Measurements from ENCODE around the gene TTC21B.
"Not testable (repeated sequence)": the region's sequence is repeated elsewhere in the genome, so short reads cannot be mapped to it uniquely, and the experiment has no call there.

Gene TTC21B

DNA sequence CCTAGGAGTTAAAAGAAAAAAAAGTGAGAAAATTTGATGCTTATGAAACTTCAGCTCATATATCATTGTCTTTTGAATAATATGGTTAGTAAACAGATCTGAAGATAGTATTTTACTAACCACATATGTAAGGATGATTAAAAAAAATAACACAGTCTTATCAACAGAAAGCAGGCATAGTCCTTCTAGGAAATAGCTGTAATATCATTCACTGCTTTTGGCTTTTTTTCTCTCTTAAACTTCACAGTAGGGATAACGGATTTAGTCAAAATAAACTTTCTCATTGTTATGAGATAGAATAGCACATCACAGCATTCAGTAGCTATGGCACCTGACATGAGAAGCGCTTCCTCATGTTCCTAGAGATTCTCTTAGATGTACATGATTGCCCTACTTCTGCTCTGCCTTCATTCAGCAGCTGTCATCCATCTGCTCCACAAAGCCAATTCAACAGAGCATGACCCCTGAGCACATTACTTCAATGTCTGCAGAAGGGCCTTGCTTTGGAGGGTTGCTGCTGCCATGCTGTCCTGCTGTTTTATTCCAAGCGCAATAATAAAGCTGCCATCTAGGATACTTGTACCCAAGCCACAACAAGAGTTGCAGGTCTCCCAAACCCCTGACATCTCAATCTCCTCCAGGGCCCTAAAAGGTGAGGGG lies 67.0 kb downstream of the TTC21B start:
- DNase-seq (ENCODE audit: low read depth): no peak

DNA sequence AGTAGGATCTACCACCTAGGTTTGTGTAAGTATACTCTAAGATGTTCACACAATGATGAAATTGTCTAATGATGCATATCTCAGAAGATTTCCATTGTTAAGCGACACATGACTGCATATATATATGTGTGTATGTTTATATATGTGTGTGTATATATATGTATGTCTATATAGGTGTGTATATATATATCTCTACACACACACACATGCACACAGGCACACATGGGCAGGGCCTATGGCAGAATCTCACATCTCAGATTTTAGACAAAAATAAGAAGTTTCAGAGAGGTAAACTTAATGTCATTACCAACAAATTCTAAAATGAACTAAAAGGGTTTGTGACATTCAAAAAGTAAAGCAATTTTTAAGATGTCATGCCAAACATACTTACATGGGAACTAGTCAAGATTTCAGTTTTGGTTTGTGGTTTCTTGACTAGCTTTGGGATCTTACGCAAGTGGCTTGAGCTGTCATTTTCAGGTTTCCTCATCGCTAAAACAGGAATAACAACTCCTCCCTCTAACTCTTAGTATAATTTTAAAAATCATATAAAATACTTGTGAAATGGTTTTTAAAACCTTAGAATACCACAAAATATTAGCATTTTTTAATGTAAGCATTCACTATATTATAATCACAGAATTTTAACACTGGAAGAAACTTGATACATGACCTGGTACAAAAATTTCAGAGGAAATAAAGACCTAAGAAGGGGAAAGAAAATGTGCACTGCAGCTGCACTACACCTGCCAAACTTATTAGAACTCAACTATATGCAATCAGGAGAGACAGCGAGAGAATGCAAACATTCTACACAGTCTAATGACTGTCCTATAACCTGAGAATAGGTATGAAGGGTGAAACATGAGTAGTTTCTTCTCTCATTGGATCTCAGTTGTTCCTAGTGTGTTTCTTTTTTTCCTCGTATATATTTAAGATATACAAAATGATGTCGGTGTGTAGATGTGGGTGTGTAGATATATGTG lies 75.7 kb downstream of the TTC21B start:
- no peak for DNase-seq (ENCODE audit: low read depth)

GRCh38 chr2:165876712-165877111 lies 76.9 kb downstream of the TTC21B start:
- no peak for DNase-seq (ENCODE audit: low read depth)

DNA sequence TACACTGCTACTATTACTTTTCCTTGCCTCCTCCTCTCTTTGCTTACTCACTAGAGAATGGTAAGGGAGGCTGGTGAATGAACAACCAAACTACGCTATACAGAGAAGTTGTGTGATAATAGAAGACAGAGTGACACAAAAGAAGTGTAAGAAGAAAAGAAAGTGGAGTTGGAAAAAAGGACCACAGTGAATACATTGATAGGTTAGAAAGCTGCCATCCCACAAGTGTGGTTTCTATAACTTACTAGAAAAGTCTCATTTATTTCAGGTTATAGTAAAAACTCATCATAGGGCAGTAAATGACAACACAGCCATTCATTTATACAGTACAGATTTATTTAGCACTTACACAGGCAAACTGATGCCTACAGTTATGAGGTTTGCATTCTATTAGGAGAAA lies 77.3 kb downstream of the TTC21B start:
- DNase-seq (ENCODE audit: low read depth): no peak

DNA sequence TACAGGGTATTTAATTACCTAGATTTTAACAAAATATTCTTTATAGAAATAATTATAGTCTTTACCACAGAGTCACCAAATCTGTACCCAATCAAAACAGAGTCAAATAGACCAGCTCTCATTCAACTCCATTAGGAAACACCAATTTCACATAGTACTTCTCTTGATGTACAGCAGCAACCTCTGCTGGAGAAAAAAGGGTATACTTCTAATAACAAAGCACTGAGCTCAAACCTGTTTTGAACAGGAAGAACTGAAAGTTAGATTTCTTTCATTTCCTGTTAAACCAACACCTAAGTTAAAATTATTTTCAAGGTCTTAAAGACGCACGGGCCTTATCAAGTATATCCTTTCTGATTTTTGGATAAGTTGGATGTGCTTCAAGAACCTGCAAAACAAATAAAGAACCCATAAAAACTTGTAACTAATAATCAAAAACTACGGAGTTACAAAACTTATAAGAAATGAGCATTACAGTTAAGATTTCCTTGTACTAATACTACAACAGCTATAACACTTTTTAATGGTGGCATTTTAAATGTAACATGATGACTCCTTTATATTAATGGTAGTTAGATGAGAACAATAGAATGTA lies 79.0 kb downstream of the TTC21B start:
- DNase-seq (ENCODE audit: low read depth): no peak

DNA sequence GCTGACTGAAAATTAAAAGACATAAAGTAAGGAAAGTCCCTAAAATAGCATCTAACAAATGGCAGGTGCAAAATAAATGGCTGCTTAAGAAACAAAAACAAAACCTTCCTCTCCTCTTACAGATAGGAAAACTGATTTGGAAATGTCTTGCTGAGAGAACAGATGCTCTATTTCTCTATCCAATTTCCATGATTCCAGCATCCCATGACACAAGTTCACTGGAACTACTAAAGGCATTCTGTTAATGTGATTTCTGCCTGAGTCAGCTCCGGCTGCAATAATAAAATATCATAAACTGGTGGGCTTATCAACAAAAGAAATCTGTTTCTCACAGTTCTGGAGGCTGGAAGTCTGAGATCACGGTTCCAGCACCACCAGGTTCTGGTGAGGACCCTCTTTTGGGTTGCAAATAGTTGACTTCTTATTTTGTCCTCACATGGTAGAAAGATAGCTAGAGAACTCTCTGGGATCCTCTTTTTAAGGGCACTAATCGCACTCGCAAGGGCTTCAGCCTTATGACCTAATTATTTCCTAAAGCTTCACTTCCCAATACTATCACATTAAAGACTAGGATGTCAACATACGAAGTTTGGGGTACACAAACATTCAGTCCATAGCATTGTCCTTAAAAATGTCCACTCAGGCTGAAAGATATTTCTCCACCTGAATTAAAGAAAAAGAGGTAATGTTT lies 81.3 kb downstream of the TTC21B start:
- DNase-seq (ENCODE audit: low read depth): no peak

DNA sequence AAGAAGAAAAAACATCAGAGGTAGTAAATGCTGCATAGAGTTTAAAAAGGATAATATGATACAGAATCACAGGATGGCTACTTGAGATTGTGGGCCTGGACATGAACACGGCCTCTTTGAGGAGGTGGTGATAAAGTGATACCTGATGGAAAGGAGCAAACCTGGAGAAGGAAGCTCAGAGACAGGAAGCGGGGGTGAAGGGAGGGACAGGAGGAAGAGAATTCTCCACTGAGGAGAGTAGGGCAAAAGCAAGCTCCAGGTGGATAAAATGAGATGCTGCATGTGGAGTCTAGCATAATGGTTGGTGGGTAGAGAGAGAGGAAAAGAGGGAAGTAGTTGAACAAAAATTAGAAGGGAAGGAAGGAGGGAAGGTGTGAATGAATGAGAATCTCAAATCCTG lies 82.6 kb downstream of the TTC21B start:
- no peak for DNase-seq (ENCODE audit: low read depth)

GRCh38 chr2:165870346-165870745 lies 83.2 kb downstream of the TTC21B start:
- no peak for DNase-seq (ENCODE audit: low read depth)

GRCh38 chr2:165868211-165868610 lies 85.4 kb downstream of the TTC21B start:
- no peak for DNase-seq (ENCODE audit: low read depth)

DNA sequence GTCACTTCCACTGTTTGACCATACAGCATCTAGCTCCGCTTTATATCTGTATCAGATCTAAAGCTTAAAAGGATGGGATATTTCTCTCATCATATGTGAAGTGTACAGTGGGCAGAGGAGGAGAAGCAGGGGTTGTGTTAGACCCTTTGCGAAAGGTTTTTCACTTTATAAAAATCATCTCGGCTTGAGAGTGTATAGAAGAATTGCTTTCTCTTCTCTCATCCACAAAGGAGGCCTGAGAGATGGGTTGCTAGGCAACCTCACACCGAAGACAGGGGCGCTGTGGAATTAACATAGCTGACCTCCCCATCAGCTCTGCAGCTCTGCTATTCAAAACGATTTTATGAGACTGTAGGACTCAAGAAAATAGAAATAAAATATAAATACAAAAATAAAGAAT lies 89.3 kb downstream of the TTC21B start:
- no peak for DNase-seq (ENCODE audit: low read depth)

- DNase-seq (ENCODE audit: low read depth): no peak
These were observed 89.7 kb downstream of the TTC21B start for GRCh38 chr2:165863810-165864261.

GRCh38 chr2:165861083-165861482 lies 92.5 kb downstream of the TTC21B start:
- not testable (repeated sequence) for DNase-seq (ENCODE audit: low read depth)

DNA sequence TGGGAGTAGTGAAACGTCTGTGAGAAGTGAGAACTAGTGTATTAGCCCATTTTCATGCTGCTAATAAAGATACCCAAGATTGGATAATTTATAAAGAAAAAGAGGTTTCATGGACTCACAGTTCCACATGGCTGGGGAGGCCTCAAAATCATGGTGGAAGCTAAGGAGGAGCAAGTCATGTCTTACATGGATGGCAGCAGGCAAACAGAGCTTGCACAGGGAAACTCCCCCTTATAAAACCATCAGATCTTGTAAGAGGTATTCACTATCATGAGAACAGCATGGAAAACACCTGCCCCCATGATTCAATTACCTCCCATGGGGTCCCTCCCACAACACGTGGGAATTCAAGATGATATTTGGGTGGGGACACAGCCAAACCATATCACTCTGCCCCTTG lies 93.9 kb downstream of the TTC21B start:
- not testable (repeated sequence) for DNase-seq (ENCODE audit: low read depth)

DNA sequence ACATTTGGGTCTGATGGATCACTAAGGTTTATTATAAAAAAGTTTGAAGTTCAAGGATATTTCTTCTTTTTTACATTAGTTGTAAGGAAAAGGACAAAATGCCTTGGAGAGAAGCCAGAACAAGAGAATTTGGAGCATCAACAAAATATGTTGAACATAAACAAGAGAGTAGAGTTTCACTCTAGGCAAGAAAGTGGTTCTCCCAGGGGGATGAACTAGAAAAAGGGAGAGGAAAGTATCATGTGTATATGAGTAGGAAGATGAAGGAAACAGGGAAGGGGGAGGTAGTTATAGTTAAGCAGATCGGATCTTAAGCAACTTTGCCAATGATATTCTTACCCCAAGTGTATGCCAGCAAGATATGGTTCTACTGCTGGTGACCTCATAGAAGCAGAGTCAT lies 95.7 kb downstream of the TTC21B start:
- DNase-seq (ENCODE audit: low read depth): no peak

GRCh38 chr2:165852394-165852793 lies 101.2 kb downstream of the TTC21B start:
- no peak for DNase-seq (ENCODE audit: low read depth)

DNA sequence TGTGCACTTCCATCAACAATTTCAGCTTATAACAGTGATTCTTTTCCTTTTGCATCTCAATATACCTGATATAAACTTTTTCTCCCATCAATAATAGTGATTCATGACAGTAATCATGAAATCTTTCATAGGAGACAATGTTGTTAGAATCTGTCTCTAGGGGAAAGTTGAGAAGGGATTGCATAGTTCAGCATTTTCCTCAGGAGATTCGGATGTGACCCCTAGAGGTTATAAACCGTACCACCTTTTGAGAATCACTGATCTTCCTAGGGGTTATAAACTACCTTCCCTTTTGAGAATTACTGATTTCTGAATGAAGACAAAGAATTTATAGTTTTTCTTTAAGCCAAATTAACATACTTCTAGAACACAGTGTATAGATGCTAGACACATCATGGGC lies 106.6 kb downstream of the TTC21B start:
- DNase-seq (ENCODE audit: low read depth): no peak

DNA sequence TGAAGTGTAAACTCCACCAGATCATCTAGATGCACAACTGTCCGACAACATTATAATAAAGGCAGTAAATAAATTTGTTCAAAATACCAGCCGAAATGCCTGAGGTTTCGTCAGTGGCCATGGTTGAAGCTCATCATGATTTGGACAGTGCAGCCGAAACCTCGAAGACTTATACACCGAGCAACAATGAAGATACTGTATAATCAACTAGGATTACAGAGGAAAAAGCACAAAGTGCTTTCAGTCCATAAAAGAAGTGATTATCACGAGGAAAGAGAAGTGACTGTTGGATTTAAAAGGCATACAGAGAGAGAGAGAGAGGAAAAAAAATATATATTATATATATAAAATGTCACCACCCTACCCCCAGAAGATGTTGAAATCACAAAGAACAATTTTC lies 107.5 kb downstream of the TTC21B start:
- no peak for DNase-seq (ENCODE audit: low read depth)

DNA sequence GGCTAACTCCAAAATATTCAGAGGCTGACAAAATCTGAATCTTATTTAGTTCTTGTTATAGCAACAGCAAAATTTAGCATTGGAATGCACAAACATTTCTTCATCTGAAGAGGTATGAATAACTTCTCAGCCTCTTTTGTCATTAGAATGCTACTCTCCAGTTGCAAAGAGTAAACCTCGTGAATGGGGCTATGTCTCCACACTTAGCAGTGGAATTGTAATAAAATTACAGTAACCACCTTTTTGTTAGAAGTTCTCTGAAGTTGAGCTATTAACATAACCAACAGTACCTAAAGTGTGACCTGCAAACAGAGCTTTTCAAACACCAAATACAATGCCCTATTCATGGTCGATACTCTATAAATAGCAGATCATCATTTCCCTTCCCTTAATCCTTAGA lies 109.4 kb downstream of the TTC21B start:
- DNase-seq (ENCODE audit: low read depth): no peak

GRCh38 chr2:165843351-165843750 lies 110.2 kb downstream of the TTC21B start:
- DNase-seq (ENCODE audit: low read depth): no peak

DNA sequence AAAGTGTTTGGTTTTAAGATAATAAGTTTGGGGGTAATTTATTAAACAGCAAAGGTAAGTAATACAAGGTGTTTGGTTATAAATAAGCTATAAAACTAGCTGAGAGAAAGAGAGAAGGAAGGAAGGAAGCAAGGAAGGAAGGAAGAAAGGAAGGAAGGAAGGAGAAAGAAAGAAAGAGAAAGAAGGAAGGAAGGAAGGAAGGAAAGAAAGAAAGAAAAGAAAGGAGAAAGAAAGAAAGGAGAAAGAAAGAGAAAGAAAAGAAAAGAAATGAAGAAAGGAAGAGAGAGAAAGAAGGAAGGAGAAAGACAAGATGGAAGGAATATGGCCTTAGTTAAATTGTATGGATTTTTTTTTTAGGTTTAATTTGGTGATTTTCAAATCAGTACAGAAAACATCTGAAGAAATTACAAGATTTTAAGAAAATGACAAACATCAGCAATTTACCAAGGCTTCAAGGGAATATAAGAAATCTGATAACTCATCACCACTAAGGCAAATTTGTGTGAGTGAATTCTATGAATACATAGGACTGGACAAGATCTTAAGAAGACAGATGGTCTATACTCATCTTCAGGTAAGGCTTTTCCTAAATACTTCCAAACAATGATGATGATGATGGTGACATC lies 113.1 kb downstream of the TTC21B start:
- DNase-seq (ENCODE audit: low read depth): no peak

DNA sequence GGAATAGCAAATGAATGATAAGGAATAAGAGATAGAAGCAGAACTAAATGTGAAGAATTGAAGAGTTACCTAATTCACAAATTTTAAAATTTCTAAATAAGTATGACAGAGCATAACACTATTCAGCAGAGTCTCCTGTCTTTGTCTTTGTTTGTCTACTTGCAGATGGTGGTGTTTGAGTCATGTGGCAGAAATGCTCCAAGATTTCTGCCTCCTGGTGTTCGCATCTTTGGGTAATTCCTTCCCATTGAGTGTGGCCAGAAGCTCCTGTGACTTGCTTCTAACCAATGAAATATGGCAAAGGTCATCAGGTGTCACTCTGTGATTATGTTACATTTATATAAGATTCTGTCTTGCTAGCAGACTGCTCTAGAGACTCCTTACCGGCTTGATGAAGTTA lies 114.0 kb downstream of the TTC21B start:
- no peak for DNase-seq (ENCODE audit: low read depth)

GRCh38 chr2:165837122-165837521 lies 116.5 kb downstream of the TTC21B start:
- no peak for DNase-seq (ENCODE audit: low read depth)

Measured in activated T-helper 9 cell treated with anti-CD3 and anti-CD28 coated beads, Interleukin-2, amount 50 U/mL, for 16 hours (primary cell).